ENCODE measurements around the gene L3MBTL4. TPM values are rescaled to one million over a fixed set of nuclear protein-coding genes. Genes with fewer than 3 reads are reported as not detected.
"Not testable (repeated sequence)": the region's sequence is repeated elsewhere in the genome, so short reads cannot be mapped to it uniquely, and the experiment has no call there.

Gene L3MBTL4
- total RNA-seq, 1 donor from 2014 or later: 8.7 TPM

GRCh38 chr18:6158958-6159357 is 255.8 kb downstream of the L3MBTL4 start:
- DNase-seq (ENCODE audit: low spot score) (no peak), ATAC-seq (no peak)
- intact Hi-C loops (cut with DNase I): no loop called here

DNA sequence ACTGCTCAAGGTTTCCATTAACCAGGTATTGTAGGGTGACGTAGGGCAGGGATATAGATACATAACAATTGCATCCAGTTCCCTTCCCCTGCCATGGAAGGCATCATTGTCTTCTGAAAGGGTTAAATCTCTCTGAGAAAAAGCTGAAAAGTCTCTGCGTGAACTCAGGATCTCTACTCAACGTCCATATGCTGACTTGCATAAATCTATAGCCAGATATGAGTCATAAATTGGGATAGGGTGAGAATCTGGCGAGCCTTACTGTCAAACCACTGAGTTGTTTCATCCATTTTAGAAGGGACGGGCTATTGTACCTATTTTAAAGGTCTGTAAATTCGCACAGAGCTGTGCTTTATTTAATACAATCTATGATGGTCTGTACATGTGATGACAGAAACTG is 258.3 kb downstream of the L3MBTL4 start:
- no peak for DNase-seq (ENCODE audit: low spot score)
- no peak for ATAC-seq
- intact Hi-C loops (cut with DNase I): no loop called here

GRCh38 chr18:6155707-6156106 is 259.0 kb downstream of the L3MBTL4 start:
- DNase-seq (ENCODE audit: low spot score): no peak
- ATAC-seq: no peak
- intact Hi-C loops (cut with DNase I): no loop called here

DNA sequence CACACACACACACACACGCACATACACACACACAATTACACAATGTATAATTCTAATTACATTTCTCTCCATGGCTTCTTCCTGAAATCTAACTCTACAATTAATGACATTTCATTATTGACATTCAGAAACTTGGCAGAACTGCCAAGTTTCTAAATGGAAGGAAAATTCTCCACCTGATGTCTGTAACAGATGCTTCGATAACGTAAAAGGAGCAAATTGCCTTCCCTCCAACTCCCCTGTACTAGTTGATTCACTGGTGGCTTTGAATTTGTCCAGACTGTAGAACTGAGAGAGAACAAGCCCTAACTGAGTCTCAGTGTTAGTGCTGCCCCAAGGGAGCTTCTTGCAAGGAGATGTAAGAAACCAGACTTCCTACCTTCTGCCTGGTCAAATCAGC is 264.3 kb downstream of the L3MBTL4 start:
- DNase-seq (ENCODE audit: low spot score) (no peak), ATAC-seq (no peak)
- intact Hi-C loops (cut with DNase I): no loop called here

- intact Hi-C loops (cut with DNase I): no loop called here
- ATAC-seq (no peak), DNase-seq (ENCODE audit: low spot score) (no peak)
These were observed 268.4 kb downstream of the L3MBTL4 start for GRCh38 chr18:6146307-6146661.

DNA sequence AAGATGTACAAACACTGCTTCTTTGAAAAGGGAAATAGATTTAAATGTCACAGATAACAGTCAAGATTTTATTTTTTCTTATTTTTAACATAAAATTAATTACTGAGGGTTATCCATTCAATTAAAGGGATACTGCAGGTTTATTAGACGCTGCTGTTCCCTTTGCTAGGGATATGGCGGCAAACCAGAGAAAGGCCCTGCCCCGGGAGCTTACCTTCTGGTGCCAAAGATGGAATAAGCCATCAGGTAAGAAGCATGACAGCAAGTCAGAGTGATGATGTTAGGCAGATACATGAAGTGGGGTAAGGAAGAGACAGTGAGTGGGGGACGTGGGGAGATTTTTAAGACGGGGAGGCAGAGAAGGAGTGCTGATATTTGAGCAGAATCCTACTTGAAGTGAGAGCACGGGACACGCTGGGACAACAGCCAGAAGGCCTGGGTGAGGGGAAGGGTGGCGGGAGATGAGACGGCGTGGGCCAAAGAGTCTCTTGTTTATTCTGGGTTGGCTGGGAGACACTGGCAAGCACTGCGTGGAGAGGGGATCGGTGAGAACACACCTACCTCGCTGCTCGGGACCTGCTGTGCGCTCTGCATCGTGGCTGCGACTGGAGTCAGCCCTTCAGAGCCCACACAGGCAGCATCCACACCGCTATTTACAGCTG is 268.9 kb downstream of the L3MBTL4 start:
- ATAC-seq (no peak), DNase-seq (ENCODE audit: low spot score) (no peak)
- intact Hi-C loops (cut with DNase I): no loop called here

DNA sequence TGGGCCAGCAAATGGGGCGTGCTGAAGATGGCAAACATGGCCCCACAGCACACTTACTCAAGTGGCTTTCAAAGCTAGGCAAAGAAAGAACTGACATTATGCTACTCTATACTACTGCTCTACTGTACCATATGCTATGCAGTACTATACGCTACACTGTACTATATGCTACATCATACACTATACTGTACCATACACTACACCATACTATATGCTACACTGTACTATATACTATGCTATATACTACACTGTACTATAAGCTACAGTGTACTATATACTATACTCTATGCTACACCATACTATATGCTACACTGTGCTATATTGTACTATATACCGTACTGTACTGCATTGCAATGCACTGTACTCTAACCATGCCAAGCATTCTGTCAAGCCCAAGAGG is 275.7 kb downstream of the L3MBTL4 start:
- intact Hi-C loops (cut with DNase I): no loop called here
- no peak for ATAC-seq
- DNase-seq (ENCODE audit: low spot score): no peak

GRCh38 chr18:6135901-6136300 is 278.8 kb downstream of the L3MBTL4 start:
- intact Hi-C loops (cut with DNase I); DNase-seq (ENCODE audit: low spot score); ATAC-seq: not testable (repeated sequence)

DNA sequence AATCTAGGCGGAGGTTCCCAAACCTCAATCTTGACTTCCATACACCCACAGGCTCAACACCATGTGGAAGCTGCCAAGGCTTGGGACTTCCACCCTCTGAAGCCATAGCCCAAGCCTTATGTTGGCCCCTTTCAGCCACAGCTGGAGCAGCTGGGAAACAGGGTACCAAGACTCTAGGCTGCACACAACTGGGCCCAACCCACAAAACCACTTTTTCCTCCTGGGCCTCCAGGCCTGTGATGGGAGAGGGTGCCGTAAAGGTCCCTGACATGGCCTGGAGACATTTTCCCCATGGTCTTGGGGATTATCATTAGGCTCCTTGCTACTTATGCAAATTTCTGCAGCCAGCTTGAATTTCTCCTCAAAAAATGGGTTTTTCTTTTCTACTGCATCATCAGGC is 279.7 kb downstream of the L3MBTL4 start:
- DNase-seq (ENCODE audit: low spot score); intact Hi-C loops (cut with DNase I); ATAC-seq: not testable (repeated sequence)

- DNase-seq (ENCODE audit: low spot score) (no peak), ATAC-seq (no peak)
- intact Hi-C loops (cut with DNase I): no loop called here
These were observed 281.9 kb downstream of the L3MBTL4 start for GRCh38 chr18:6132751-6133368.

DNA sequence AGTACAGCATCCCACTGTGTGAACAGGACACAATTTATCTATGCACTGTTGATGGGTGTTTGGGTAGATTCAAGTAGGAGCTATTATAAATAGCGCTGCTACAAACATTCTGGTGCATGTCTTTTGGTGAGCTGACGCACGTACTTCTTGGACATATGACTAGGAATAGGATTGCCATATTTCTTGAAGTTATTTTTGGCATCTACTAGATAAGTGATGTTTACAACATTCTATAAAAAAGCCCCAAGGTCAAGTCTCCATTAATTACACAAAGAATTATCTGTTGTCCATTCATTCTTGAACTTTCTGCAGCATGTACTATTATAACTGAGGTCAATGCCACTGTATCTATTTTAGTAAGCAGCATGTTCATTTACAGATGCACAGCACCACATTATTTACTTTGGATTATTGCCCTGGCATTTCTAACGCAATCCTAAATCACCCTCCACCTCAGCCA is 293.9 kb downstream of the L3MBTL4 start:
- intact Hi-C loops (cut with DNase I): no loop called here
- ATAC-seq (peak; percentile 52), DNase-seq (ENCODE audit: low spot score) (no peak)

GRCh38 chr18:6119761-6120160 is 294.9 kb downstream of the L3MBTL4 start:
- ATAC-seq (no peak), DNase-seq (ENCODE audit: low spot score) (no peak)
- intact Hi-C loops (cut with DNase I): no loop called here

DNA sequence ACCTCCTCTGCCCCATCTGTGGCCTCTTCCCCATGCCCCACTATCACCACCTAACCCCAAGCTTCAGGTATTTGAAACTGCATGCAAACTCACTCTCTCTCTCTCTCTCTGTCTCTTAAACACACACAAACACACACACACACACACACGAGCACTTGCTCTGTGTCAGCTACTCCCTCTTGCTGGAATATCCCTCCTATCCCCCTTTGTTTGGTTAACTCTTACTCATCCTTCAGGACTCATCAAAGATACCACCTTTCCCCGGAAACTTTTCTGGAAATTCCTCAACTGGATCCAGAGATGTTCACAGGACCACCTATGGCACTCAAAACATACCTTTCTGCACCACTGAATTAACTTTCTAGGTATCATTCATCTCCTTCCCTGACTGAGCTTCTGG is 296.6 kb downstream of the L3MBTL4 start:
- DNase-seq (ENCODE audit: low spot score) (no peak), ATAC-seq (no peak)
- intact Hi-C loops (cut with DNase I): no loop called here

GRCh38 chr18:6115710-6116109 is 299.0 kb downstream of the L3MBTL4 start:
- DNase-seq (ENCODE audit: low spot score) (no peak), ATAC-seq (no peak)
- intact Hi-C loops (cut with DNase I): no loop called here

GRCh38 chr18:6113650-6114049 is 301.1 kb downstream of the L3MBTL4 start:
- intact Hi-C loops (cut with DNase I): no loop called here
- ATAC-seq: no peak
- no peak for DNase-seq (ENCODE audit: low spot score)

DNA sequence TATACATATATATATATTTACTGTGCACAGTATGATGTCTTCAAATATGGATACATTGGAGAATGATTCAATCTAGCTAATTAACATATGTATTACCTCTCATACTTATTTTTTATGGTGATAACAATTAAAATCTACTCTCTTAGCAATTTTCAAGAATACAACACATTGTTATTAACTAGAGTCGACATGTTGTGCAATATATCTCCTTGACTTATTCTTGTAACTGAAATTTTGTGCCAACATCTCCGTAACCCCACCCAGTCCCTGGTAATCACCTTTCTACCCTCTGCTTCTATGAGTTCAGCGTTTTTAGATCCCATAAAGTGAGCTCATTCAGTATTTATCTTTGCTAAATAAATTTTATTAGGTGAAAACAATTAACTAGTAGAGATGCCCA is 303.0 kb downstream of the L3MBTL4 start:
- DNase-seq (ENCODE audit: low spot score) (no peak), ATAC-seq (no peak)
- intact Hi-C loops (cut with DNase I): no loop called here

DNA sequence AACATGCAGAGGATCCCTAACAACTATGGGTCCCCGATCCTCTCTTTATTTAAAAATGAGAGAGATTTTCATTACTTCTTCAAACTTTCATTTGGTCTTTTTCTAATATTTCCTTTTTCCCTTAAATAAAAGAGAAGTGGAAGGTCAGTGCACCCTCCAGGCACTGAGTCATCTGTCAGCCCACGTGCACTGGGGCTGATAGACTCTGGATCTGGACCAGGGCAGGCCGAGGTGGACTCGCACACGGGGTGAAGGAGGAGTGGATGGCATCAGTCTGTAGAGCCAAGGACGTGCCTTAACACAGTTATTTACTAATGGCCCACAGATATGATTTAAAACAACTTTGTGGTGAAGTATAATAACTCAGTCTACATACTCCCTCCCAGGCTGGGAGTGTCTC is 305.0 kb downstream of the L3MBTL4 start:
- no peak for DNase-seq (ENCODE audit: low spot score)
- intact Hi-C loops (cut with DNase I): no loop called here
- peak; percentile 52 for ATAC-seq

- no peak for DNase-seq (ENCODE audit: low spot score)
- no peak for ATAC-seq
- intact Hi-C loops (cut with DNase I): no loop called here
These were observed 306.9 kb downstream of the L3MBTL4 start for GRCh38 chr18:6107794-6108193.

GRCh38 chr18:6106091-6106685 is 308.5 kb downstream of the L3MBTL4 start:
- intact Hi-C loops (cut with DNase I): no loop called here
- no peak for ATAC-seq
- no peak for DNase-seq (ENCODE audit: low spot score)

DNA sequence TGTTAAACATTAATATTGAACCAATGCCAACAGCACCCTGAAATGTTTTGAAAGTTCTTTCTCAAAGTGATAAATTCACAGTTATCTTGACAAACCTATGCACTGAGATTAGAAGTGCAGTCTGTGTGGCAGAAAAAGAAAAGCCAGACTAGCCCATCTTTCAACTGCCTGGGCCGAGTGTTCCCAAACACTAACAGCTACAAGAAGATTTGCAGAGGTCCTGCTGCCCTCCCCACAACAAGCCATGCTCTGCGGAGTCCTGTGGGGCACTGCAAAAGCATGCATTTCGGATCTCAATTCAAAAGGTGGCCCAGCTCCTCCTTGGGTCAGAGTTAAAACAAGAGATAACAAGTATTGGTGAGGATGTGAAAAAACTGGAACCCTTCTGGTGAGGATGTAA is 311.0 kb downstream of the L3MBTL4 start:
- ATAC-seq (no peak), DNase-seq (ENCODE audit: low spot score) (no peak)
- intact Hi-C loops (cut with DNase I): no loop called here

DNA sequence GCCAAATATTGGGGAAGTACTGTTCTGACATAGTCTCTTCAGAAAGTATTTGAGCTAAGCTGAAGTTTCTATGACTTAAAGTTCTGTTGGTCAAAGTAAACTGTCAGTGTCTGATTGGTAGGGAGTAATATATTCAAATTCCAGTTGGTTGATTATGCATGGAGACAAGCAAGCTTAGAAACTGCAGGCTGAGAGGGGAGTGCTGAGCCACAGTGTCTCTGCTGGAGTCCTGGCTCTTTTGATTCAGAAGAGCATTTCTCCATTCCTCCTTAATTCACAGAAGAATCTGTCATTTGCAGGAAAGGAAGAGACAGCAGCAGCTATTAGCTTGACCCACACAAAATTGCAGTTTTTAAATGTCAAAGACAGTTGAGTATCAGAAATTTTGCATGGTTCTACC is 318.0 kb downstream of the L3MBTL4 start:
- no peak for DNase-seq (ENCODE audit: low spot score)
- no peak for ATAC-seq
- intact Hi-C loops (cut with DNase I): no loop called here
